ENCODE measurements around the gene KRTAP3-1.

GRCh38 chr17:41018541-41018940, 9.6 kb upstream of the KRTAP3-1 start:
- TF ChIP-seq CTCF (IDR thresholded peaks at IDR 0.05): no peak
- no peak for TF ChIP-seq HEYL (CRISPR knock-in tag; IDR thresholded peaks at IDR 0.05)
- TF ChIP-seq PHF8 (IDR thresholded peaks at IDR 0.05; ENCODE audit: borderline replicate concordance, low read depth): no peak
- no peak for TF ChIP-seq MAZ (IDR thresholded peaks at IDR 0.05; ENCODE audit: borderline replicate concordance, low read depth, low read length)
- TF ChIP-seq RFX5 (IDR thresholded peaks at IDR 0.05): no peak
- TF ChIP-seq POLR2A (IDR thresholded peaks at IDR 0.05; ENCODE audit: low read length): no peak
- no peak for TF ChIP-seq SREBF2 (IDR thresholded peaks at IDR 0.05)
- TF ChIP-seq POLR2AphosphoS2 (conservative IDR thresholded peaks at IDR 0.05; ENCODE audit: low read length): no peak
- TF ChIP-seq JUN (IDR thresholded peaks at IDR 0.05): no peak
- TF ChIP-seq CEBPB (IDR thresholded peaks at IDR 0.05): no peak
- TF ChIP-seq CHD2 (IDR thresholded peaks at IDR 0.05; ENCODE audit: low read length, partially characterized antibody): no peak
- no peak for TF ChIP-seq MAFK (IDR thresholded peaks at IDR 0.05; ENCODE audit: partially characterized antibody)
- TF ChIP-seq RARB (CRISPR knock-in tag; IDR thresholded peaks at IDR 0.05): no peak
